NCI-H226 (cell line): ENCODE measurements around the gene MACROD2.

Experiments used
- DNase-seq: peaks from one replicate; pipeline ENCODE4 v3.0.0-alpha.2; 2015

MACROD2 gene

DNA sequence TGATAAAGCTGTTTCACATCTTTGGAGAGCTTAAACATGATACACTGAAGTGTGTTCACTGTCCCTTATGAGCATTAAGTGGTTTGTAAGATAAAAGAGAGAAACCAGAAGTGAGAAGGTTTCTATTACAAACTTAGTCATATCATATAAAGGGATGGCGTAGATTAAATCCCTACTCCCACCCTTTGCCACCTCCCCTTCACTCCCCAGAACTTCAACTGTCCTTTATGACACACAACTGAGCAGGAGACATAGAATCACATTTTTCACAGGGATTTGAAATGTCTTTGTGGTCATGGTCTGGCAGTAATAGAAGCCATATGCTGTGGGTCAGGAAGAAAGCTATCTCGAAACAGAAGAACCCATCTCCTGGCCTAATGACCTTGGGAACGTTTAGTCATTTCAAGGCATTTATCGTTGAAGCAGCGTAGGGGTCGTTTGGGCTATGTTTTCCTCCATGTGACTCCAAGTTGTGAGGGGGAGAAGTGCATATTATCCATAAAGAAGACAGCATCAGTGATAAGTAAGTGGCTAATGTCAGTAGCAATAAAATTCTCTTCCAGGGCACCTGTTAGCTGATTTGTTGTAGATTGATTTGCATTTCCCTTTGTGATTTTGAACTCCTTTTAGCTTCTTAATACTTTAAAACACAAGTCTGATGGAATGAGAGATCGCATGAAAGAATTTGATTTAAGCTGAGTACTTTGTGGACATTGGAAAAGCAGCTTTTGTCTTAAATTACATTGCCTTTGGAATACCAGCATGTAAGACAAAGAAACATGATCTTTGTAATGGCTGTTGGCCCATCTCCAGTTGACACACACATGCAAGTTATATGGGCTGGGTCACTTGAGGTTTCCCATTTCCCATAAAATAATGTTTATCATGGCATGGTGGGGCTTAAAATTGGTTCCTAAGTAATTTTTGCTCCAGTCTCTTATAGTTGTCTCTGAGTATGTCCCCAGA is 843.6 kb downstream of the MACROD2 start:
- DNase-seq, result no peak

DNA sequence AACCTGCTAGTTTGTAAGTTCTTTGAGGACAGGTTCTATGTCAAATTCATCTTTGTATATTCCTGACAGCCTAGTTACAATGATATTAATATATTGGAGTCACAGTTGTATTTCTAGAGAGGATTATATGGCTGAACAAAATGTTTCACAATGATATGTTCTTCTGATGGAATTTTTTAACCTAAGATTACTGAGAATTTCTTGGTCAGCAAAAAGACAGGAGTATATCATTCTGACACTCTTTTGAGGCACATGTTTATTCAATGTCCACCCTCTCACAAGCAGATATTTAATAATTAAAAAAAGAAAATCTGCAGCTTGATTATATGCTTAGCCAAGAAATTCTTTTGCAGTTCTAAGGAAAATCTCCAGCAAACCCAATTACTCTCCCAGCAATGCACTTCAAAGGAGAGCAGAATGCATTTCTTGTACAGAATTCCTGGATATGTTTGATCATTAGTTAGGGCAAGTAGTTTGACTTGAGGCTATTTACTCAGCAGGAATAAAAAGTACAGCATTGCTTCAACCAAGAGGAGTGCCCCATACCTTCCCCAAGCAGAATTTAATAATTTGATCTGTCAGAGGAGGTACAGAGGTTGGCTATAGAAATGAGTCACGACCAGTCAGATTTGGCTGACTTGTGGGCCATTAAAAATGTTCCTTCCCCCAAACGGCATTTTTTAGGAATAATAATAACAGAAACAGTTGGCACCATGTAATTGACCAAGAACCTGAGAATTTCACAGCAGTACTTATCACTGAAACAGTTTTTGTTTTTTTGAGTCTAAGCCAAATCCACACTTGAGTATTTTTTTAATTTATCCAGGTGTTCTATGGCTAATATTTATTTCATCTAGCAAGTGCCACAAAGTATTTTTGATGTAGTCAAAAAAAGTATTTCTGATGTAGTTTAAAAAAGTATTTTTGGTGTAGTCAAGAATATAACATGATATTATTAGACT is 850.2 kb downstream of the MACROD2 start:
- DNase-seq, result peak; percentile 38

GRCh38 chr20:14848806-14849205 is 853.5 kb downstream of the MACROD2 start:
- DNase-seq, result no peak

GRCh38 chr20:14853079-14853478 is 857.8 kb downstream of the MACROD2 start:
- no peak for DNase-seq

DNA sequence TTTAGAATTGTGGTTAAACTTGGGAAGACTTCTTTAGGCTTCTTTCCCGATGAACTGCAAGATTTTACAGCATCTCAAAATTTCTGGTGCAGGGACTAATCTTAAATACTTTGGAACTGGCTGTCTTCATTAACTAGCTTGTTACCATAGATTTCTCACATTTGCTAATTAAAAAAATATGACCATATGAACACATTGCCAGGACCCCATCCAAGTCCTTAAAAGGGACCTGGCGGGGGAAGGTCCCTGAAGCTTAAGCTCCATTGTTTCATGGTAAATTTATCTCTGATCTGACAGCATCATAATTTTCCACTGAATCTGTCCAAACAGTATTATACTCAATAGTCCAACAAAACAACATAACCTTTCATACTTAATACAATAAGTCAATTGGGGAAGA is 859.9 kb downstream of the MACROD2 start:
- no peak for DNase-seq

DNA sequence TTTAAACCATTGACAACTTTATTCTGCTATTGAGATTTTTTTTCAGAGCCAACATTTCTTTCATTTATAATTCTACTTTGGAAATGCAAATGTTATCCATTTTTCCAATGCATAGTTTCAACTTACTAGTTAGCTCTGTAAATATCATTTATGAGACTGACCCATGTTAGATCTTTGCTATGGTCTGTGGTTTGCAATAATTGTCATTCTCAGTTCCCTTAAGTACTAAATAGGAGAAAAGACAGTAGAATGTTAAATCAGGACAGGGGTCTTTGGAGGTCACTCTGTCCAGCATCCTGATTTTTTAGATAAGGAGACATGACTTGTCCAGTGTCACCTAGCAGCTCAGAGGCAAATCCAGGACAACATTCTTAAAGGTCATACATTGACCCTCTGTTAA is 864.3 kb downstream of the MACROD2 start:
- DNase-seq, result no peak

GRCh38 chr20:14860410-14860814 is 865.1 kb downstream of the MACROD2 start:
- no peak for DNase-seq

DNA sequence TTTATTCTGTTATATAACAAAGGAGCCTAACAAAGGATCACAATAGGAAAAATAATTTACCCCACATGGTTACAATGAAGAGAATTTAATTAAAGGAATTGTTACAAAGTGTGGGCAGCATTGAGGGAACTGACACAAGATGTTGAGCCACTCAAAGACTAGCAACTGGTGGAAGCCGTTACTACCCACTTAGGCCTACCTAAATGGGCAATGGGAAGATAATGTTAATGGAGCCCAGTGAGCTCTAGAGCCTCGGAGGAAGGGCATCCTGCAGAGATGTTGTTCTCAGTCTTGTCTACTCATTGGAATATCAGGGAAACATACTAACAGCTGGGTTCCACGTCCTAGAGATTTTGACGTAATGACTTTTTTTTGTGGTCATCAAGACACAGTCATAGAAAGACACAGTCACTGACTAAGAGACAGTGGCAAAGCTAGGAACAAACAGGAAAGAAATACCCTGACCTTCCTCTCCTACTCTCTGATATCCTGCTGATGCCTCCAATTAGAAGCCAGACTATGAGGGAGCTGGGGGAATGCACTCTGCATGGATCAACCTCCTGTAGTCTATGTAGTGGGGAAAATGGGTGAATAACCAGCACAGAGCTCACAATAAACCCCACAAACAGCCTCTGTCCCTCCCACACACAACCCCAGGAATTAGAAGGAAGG is 865.8 kb downstream of the MACROD2 start:
- no peak for DNase-seq

DNA sequence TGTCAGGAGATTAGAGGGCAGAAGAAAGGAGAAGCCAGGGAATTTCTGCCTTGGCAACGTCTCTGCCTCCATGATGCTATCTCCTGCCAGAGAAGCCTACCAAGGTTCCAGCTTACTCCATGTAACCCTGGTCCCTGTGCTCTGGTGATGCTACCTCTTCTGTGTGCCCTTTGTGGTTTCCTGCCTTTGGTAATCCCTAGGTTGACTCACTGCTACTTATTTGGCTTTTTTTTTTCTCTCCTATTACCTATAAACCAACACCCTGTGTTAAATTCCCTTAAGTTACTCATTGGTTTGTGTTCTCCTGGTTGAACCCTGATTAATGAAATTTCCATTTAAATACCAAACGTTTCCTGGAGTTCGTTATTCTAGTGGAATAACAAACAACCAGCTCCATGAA is 869.9 kb downstream of the MACROD2 start:
- peak; percentile 4 for DNase-seq

- DNase-seq, result no peak
These were observed 870.4 kb downstream of the MACROD2 start for GRCh38 chr20:14865731-14866130.

DNA sequence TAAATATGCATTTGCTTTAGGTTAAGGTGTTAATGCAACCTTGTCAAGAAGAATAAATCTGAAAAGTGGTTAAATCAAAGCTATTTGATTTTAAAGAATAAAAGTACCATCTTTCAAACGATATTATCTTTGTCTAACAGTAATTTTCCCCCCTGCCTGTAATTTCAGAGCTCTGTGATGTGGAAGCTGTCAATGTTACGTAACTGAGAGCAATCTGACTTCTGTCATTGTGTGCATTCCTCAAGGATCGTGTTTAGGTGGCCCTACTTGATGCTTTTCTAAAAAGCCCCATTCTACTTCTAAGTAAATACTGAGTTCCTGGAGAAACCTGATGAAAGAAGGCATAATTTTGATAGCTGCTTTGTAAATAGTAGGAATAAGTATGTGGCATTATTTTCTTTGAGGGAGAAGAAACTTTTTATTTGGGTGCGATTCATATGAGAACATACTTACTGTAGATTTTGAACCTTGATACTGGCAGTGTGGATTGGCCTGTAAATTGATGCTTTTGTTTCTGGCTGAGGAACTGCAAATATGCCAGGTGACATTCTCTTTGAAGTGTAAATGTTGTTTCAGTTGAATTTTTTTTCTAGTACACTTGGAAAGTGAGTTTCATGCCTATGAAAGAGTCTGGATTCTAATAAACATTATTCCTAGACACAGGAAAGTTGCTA is 871.7 kb downstream of the MACROD2 start:
- DNase-seq, result no peak

- no peak for DNase-seq
These were observed 882.1 kb downstream of the MACROD2 start for GRCh38 chr20:14877301-14878028.

- DNase-seq, result no peak
These were observed 883.3 kb downstream of the MACROD2 start for GRCh38 chr20:14878676-14879019.

DNA sequence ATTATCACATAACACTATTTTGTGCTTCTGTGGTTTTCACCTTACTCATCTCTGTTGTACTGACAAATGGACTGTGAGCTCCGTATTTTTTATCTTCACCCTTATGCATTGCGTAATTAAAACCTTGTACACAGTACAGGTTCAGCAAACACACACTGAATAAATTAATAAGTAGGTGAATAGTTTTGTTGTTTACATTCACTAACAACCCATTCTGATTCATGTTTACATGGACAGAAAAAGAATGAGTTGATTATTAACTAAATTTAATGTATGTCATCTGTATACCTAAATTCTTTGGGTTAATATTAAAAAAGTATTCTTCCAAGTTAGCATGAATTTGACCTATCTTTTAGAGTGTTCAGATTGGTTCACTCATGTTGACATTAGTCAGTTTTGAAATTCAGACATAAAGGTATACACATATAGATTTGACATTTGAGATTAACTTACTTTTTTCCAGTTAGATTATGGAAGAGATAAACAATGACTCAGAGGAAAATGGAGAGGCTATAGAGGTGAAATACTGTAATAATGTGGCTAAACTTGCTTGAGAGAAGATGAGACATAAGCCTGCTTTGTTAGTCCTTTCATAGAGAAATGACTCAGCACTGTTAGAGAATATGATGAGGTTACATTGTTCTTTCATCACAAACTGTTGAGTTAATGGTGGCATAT is 883.8 kb downstream of the MACROD2 start:
- DNase-seq, result peak; percentile 53

DNA sequence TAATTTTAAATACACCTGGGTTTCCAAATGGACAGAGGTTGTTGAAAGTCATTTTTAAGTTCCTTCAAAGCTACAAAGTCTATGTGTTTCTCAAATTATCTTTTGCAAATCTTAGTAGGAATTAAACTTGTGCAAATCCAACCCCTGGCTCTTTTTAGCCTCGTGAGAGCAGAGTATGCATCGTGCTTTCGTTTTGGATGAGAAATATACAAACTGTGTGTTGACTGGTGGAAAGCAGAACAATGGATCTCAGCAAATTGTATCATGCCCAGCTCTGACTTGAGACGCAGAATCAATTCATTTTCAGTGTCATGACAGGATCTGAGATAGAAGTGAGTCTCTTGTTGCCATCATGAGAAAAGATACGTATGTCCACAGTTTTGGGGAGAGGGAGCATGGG is 884.5 kb downstream of the MACROD2 start:
- no peak for DNase-seq

- DNase-seq, result no peak
These were observed 886.2 kb downstream of the MACROD2 start for GRCh38 chr20:14881518-14881917.

- no peak for DNase-seq
These were observed 886.8 kb downstream of the MACROD2 start for GRCh38 chr20:14882157-14882556.

GRCh38 chr20:14882846-14883245 is 887.5 kb downstream of the MACROD2 start:
- no peak for DNase-seq

DNA sequence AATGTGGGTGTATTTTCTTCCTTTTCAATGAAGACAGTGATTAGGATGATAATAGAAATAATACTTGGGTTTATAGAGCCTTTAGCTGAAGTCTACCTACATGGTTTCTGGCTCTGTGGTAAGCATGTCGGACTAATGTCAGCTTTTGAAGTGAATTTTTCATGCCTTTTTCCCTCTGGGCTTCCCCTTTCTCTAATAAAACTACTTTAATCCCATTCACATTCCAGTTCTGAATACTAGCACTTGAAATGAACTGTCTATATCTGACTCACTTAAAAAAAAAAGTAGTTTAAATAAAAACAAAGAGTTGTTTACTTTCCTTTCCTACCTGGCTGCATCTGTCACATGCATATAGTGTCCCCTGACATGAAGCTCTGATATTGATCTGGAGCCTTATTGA is 888.0 kb downstream of the MACROD2 start:
- no peak for DNase-seq

GRCh38 chr20:14885661-14886060 is 890.3 kb downstream of the MACROD2 start:
- DNase-seq, result no peak

DNA sequence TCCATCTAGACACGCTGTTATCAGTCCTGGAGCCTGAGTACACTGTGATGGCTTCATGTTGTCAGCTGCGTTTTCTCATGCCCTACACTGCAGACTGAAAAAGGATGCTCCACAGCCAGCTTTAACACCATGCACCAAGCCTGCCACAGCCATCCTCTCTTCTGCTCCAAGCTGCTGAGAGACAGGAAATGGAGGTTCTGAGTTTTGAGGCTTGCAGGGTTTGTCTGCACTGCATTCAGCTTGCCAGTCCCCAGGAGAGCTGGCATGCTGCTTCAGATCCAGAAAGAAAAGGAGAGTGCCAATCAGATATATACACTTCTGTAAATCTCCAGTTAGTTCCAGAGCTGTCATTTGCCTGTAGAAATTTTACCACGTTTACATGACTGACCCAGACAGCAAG is 892.8 kb downstream of the MACROD2 start:
- no peak for DNase-seq
